Measurements from ENCODE around the gene BICC1. TPM values are rescaled to one million over a fixed set of nuclear protein-coding genes. Genes with fewer than 3 reads are reported as not detected.

BICC1 gene
- total and polyA plus RNA-seq, 2 donors (not counting 3 experiments of a cell fraction or from before 2014, with no cell fraction given), result 0.06 to 0.29 TPM

DNA sequence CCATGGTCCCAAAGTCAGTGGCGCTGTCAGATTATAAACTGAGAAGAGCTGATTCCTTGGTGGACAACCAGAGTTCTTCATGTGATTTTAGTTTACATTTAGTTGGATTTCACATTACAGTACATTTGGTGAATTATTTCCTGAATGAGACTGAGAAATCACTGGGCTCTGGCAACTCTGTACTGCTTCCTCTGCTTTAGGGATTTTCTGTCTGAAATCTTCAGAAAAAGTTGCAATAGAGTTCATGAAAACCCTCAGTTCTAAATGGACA lies 242.6 kb downstream of the BICC1 start:
- no peak for FAIRE-seq
- Histone ChIP-seq H3K79me2 (ENCODE audit: control insufficient read depth, insufficient read depth, low read length) (no peaks in the 10 kb centered on the region), H3K9ac (replicated peaks; ENCODE audit: extremely low read depth, insufficient read depth, low read length) (no peak overlapping the region), H2AFZ (ENCODE audit: low read depth, low read length) (no peak overlapping the region), H3K4me1 (ENCODE audit: control insufficient read depth, extremely low read depth, insufficient read depth, low read length) (no peaks in the 10 kb centered on the region), H3K27me3 (ENCODE audit: control insufficient read depth in 2 of 2, insufficient read depth in 2 of 2, low read length in 2 of 2) (no peaks in the 10 kb centered on the region), H3K9me3 (replicated peaks; ENCODE audit: control insufficient read depth, insufficient read depth, low read length) (no peaks in the 10 kb centered on the region), H3K9me1 (replicated peaks; ENCODE audit: control insufficient read depth, extremely low read depth, insufficient read depth, low read length) (no peaks in the 10 kb centered on the region), H3K4me3 (replicated peaks in 1 of 3; ENCODE audit: insufficient read depth in 1 of 3, low read depth in 1 of 3, low read length in 3 of 3) (no peak overlapping the region), H3K27ac (ENCODE audit: insufficient read depth, low read depth, low read length) (no peak overlapping the region), H3K4me2 (ENCODE audit: insufficient read depth, low read length) (no peak overlapping the region), H3K36me3 (ENCODE audit: control insufficient read depth in 2 of 2, extremely low read depth in 1 of 2, insufficient read depth in 2 of 2, low read length in 2 of 2) (no peaks in the 10 kb centered on the region), H4K20me1 (replicated peaks; ENCODE audit: control insufficient read depth, extremely low read depth, insufficient read depth, low read length) (no peaks in the 10 kb centered on the region)
- intact Hi-C loops (cut with micrococcal nuclease) (no loop called here), dilution Hi-C loops (cut with MboI; ENCODE audit: extremely low pct_ligation_motif_present, low sequenced_read_pairs) (no loop called here)
- CTCF ChIA-PET, result no interaction called here
- BruUV-seq (replicated peaks), result no TSS peak
- no peak for DNase-seq (ENCODE audit: low read depth, low spot score)
- POLR2A ChIA-PET, result no interaction called here
- TF ChIP-seq GATA2 (IDR thresholded peaks at IDR 0.05; ENCODE audit: insufficient read depth, insufficient read length, low read depth, low read length) (no peak), EZH2 (IDR thresholded peaks at IDR 0.05; ENCODE audit: borderline replicate concordance, low read depth, low read length, severe bottlenecking) (no peak), FOS (IDR thresholded peaks at IDR 0.05; ENCODE audit: borderline replicate concordance, insufficient read depth, low read length) (no peak), MAX (IDR thresholded peaks at IDR 0.05; ENCODE audit: insufficient read depth, insufficient read length) (no peak), MYC (IDR thresholded peaks at IDR 0.05; ENCODE audit: low read depth, low read length) (no peak), POLR2AphosphoS5 (IDR thresholded peaks at IDR 0.05; ENCODE audit: insufficient read depth, low read depth, low read length) (no peak), JUN (IDR thresholded peaks at IDR 0.05; ENCODE audit: borderline replicate concordance, insufficient read depth, insufficient read length, low read depth) (no peak), POLR2A (IDR thresholded peaks at IDR 0.05; ENCODE audit: low read depth, low read length) (no peak)
- TF ChIP-seq, protein P1, sequence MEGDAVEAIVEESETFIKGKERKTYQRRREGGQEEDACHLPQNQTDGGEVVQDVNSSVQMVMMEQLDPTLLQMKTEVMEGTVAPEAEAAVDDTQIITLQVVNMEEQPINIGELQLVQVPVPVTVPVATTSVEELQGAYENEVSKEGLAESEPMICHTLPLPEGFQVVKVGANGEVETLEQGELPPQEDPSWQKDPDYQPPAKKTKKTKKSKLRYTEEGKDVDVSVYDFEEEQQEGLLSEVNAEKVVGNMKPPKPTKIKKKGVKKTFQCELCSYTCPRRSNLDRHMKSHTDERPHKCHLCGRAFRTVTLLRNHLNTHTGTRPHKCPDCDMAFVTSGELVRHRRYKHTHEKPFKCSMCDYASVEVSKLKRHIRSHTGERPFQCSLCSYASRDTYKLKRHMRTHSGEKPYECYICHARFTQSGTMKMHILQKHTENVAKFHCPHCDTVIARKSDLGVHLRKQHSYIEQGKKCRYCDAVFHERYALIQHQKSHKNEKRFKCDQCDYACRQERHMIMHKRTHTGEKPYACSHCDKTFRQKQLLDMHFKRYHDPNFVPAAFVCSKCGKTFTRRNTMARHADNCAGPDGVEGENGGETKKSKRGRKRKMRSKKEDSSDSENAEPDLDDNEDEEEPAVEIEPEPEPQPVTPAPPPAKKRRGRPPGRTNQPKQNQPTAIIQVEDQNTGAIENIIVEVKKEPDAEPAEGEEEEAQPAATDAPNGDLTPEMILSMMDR (IDR thresholded peaks at IDR 0.05; ENCODE audit: extremely low read depth in 1 of 2, insufficient read depth in 1 of 2, low read depth in 1 of 2, low read length in 2 of 2), result no peak
